ENCODE results near the gene MAP3K2.

MAP3K2 gene, protein sequence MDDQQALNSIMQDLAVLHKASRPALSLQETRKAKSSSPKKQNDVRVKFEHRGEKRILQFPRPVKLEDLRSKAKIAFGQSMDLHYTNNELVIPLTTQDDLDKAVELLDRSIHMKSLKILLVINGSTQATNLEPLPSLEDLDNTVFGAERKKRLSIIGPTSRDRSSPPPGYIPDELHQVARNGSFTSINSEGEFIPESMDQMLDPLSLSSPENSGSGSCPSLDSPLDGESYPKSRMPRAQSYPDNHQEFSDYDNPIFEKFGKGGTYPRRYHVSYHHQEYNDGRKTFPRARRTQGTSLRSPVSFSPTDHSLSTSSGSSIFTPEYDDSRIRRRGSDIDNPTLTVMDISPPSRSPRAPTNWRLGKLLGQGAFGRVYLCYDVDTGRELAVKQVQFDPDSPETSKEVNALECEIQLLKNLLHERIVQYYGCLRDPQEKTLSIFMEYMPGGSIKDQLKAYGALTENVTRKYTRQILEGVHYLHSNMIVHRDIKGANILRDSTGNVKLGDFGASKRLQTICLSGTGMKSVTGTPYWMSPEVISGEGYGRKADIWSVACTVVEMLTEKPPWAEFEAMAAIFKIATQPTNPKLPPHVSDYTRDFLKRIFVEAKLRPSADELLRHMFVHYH

DNA sequence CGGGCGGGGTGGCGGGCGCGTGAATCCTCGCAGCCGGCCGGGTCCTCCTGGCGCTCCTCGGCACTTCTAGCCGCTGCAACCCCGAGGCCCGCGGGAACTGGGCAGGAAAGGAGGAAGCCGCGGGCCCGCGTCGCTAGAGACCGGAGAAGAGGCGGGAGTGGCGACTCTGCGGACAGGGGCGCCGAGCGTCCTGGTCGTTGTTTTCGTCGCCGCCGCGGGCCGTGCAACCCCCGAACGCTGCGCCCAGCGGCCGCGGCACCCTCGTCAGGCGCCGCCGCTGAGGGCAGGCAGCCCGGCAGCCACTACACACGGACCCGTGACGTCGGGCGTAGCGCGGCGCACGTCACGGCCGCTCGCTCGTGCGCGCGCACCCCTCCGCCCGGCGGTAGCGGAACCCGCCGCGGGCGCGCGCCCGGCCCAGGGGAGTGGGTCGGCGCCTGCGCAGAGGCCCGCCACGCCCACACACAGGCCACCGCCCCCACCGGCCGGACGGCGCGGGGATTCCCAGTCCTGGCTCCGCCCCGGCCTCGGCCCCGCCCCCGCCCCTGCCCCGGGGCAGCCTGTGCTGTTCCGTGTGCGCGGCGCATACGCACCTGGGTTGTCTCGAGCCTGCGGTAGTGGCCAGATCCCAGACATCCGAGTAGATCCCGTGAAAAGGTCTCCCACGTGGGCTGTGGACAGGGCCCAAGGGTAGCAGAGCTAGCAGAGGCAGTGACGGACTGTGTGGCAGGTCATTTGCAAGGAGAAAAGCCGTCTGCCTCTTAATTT is at the start of gene MAP3K2:
MAP3K2 (minus strand) TSS at position 321 of the 768 bp plus-strand sequence. CDS start 44,846 bp downstream, outside the sequence.
- peak; percentile 61 to 84 for DNase-seq

DNA sequence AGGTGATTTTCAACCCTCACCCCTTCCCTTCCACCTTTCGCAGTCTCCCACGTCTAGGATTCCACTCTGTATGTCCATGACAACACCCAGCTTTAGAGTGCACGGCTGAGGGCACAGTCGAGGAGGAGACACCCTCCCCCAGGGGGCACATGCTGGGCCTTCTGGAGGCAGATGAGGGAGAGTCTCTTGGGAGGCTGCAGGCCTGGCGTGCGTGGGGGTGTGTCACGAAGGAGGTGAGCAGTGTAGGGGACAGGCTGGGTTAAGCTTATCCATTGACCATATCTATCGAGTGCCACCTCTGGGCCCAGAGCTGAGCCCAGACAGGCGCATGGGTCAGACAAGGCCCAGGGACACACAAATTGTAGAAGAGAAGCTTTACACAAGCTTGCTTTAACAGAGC is 49.3 kb upstream of the MAP3K2 start:
- no peak for DNase-seq

DNA sequence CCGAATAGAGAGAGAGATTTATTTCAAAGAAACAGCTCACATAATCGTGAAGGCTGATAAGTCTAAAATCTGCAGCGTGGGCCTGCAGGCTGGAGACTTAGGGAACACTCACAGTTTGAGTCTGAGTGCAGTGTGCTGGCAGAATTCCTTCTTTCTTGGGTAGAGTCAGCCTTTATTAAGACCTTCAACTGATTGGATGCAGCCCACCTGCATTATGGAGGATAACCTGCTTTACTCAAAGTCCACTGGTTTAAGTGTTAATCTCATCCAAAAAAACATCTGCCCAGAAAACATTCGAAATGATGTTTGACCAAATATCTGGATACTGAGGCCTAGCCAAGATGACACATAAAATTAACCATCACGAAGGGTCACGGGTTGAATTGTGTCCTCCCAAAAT is 46.7 kb upstream of the MAP3K2 start:
- no peak for DNase-seq

DNA sequence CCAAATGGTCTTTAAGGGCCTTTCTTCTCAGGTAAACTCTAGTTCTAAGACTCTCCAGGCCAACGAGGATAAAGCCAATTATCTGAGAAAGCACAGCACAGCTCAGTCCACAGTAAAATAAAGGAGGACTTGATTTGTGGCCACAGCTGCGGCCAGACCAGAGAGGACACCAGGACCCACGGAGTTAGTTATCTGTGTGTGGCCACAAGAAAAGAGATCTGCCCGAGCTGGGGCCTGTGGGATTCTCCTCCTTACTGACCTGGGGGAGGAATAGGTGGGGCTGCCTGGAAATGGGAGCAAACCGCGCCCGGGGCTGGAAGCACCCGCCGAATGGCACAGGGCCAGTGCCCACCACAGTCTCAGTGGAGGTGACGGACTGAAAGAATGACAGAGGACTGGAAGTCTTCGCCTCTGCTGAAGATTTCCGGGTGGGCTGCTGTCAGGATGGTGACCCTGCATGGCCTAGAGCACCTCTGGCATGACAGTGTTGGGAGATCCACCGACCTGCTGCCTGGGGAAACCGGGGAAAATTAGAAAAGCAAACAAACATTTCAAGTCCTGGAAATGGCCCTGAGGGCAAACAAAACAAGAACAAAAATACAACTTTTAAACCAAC is 43.7 kb upstream of the MAP3K2 start:
- no peak for DNase-seq

DNA sequence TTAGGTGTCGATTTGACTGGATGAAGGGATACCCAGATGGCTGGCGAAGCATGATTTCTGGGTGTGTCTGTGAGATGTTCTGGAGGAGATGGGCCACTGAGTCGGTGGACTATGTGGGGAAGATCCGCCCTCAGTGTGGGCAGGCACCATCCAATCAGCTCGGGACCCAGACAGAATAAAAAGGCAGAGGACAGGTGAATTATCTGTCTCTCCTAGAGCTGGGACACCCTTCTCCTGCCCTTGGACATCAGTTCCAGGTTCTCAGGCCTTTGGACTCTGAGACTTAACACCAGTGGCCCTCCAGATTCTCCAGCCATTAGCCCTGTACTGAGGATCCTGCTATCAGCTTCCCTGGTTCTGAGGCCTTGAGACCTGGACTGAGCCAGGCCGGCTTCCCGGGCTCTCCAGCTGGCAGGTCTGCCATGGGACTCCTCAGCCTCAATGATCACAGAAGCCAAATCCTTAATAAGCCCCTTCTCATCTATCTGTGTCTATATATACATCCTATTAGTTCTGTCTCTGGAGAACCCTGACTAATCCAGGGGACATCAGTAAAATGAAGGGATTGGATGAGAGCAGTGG is 42.2 kb upstream of the MAP3K2 start:
- DNase-seq = no peak

DNA sequence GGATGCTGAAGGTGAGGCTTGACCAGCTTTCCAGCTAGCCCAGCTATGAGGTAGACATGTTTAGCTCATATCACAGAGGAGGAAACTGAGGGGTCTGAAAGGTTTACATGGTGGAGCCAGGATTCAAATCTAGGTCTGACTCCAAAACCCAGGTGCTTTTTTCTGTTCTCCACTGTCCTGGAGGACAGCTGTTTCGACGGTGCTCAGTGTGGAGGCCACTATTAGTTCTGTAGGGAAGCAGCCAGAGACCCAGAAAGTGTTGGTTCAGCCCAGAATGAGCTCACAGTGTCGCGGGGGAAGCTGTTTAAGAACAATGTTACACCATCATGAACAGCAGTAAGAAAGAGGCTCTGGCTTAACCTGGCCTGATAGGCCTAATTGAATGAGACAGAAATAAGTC is 41.5 kb upstream of the MAP3K2 start:
- no peak for DNase-seq

DNA sequence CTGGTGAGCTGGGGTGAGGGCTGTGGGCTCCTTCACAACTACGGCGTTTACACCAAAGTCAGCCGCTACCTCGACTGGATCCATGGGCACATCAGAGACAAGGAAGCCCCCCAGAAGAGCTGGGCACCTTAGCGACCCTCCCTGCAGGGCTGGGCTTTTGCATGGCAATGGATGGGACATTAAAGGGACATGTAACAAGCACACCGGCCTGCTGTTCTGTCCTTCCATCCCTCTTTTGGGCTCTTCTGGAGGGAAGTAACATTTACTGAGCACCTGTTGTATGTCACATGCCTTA is 41.0 kb upstream of the MAP3K2 start:
- no peak for DNase-seq

DNA sequence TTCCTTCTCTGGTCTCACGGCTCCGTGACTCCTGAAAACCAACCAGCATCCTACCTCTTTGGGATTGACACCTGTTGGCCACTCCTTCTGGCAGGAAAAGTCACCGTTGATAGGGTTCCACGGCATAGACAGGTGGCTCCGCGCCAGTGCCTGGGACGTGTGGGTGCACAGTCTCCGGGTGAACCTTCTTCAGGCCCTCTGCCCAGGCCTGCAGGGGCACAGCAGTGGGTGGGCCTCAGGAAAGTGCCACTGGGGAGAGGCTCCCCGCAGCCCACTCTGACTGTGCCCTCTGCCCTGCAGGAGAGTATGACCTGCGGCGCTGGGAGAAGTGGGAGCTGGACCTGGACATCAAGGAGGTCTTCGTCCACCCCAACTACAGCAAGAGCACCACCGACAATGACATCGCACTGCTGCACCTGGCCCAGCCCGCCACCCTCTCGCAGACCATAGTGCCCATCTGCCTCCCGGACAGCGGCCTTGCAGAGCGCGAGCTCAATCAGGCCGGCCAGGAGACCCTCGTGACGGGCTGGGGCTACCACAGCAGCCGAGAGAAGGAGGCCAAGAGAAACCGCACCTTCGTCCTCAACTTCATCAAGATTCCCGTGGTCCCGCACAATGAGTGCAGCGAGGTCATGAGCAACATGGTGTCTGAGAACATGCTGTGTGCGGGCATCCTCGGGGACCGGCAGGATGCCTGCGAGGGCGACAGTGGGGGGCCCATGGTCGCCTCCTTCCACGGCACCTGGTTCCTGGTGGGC is 40.5 kb upstream of the MAP3K2 start:
- DNase-seq = no peak

DNA sequence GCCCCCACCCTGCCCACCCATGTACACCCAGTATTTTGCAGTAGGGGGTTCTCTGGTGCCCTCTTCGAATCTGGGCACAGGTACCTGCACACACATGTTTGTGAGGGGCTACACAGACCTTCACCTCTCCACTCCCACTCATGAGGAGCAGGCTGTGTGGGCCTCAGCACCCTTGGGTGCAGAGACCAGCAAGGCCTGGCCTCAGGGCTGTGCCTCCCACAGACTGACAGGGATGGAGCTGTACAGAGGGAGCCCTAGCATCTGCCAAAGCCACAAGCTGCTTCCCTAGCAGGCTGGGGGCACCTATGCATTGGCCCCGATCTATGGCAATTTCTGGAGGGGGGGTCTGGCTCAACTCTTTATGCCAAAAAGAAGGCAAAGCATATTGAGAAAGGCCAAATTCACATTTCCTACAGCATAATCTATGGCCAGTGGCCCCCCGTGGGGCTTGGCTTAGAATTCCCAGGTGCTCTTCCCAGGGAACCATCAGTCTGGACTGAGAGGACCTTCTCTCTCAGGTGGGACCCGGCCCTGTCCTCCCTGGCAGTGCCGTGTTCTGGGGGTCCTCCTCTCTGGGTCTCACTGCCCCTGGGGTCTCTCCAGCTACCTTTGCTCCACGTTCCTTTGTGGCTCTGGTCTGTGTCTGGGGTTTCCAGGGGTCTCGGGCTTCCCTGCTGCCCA is 39.7 kb upstream of the MAP3K2 start:
- no peak for DNase-seq

DNA sequence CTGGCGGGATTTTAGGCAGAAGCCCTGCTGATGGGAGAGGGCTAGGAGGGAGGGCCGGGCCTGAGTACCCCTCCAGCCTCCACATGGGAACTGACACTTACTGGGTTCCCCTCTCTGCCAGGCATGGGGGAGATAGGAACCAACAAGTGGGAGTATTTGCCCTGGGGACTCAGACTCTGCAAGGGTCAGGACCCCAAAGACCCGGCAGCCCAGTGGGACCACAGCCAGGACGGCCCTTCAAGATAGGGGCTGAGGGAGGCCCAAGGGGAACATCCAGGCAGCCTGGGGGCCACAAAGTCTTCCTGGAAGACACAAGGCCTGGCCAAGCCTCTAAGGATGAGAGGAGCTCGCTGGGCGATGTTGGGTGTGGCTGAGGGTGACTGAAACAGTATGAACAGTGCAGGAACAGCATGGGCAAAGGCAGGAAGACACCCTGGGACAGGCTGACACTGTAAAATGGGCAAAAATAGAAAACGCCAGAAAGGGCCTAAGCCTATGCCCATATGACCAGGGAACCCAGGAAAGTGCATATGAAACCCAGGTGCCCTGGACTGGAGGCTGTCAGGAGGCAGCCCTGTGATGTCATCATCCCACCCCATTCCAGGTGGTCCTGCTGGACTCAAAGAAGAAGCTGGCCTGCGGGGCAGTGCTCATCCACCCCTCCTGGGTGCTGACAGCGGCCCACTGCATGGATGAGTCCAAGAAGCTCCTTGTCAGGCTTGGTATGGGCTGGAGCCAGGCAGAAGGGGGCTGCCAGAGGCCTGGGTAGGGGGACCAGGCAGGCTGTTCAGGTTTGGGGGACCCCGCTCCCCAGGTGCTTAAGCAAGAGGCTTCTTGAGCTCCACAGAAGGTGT is 39.0 kb upstream of the MAP3K2 start:
- DNase-seq = no peak

DNA sequence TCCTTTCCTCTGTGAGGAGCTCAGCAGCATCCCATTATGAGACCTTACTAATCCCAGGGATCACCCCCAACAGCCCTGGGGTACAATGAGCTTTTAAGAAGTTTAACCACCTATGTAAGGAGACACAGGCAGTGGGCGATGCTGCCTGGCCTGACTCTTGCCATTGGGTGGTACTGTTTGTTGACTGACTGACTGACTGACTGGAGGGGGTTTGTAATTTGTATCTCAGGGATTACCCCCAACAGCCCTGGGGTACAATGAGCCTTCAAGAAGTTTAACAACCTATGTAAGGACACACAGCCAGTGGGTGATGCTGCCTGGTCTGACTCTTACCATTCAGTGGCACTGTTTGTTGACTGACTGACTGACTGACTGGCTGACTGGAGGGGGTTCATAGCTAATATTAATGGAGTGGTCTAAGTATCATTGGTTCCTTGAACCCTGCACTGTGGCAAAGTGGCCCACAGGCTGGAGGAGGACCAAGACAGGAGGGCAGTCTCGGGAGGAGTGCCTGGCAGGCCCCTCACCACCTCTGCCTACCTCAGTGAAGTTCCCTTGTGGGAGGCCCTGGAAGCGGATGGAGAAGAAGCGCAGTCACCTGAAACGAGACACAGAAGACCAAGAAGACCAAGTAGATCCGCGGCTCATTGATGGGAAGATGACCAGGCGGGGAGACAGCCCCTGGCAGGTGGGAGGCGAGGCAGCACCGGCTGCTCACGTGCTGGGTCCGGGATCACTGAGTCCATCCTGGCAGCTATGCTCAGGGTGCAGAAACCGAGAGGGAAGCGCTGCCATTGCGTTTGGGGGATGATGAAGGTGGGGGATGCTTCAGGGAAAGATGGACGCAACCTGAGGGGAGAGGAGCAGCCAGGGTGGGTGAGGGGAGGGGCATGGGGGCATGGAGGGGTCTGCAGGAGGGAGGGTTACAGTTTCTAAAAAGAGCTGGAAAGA is 38.0 kb upstream of the MAP3K2 start:
- no peak for DNase-seq

DNA sequence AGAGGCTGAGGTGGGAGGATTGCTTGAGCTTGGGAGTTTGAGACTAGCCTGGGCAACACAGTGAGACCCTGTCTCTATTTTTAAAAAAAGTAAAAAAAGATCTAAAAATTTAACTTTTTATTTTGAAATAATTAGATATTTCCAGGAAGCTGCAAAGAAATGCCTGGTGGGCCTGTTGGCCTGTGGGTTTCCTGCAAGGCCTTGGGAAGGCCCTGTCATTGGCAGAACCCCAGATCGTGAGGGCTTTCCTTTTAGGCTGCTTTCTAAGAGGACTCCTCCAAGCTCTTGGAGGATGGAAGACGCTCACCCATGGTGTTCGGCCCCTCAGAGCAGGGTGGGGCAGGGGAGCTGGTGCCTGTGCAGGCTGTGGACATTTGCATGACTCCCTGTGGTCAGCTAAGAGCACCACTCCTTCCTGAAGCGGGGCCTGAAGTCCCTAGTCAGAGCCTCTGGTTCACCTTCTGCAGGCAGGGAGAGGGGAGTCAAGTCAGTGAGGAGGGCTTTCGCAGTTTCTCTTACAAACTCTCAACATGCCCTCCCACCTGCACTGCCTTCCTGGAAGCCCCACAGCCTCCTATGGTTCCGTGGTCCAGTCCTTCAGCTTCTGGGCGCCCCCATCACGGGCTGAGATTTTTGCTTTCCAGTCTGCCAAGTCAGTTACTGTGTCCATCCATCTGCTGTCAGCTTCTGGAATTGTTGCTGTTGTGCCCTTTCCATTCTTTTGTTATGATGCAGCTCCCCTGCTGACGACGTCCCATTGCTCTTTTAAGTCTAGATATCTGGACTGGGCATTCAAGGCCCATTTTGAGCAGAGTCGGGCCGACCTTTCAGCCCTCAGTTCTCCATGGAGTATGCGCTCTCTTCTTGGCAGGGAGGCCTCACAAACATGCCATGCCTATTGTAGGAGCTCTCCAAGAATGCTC is 37.1 kb upstream of the MAP3K2 start:
- no peak for DNase-seq

DNA sequence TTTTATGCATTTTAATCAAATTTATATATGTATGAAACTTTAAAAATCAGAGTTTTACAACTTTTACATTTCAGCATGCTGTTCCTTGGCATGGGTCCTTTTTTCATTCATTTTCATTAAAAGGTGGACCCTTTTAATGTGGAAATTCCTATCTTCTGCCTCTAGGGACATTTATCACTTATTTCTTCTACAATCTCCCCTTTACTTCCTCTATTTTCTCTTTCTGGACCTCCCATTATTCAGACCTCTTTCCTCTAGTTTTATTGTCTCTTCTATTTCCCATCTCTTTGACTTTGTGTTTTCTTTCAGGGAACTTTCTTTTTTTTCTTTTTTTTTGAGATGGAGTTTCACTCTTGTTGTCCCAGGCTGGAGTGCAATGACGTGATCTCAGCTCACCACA is 36.1 kb upstream of the MAP3K2 start:
- DNase-seq = peak in 1 of 2 experiments; percentile 22

DNA sequence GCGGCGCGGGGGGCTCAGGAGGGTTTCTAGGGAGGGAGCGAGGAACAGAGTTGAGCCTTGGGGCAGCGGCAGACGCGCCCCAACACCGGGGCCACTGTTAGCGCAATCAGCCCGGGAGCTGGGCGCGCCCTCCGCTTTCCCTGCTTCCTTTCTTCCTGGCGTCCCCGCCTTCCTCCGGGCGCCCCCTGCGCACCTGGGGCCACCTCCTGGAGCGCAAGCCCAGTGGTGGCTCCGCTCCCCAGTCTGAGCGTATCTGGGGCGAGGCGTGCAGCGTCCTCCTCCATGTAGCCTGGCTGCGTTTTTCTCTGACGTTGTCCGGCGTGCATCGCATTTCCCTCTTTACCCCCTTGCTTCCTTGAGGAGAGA is 35.7 kb upstream of the MAP3K2 start:
- DNase-seq = no peak

DNA sequence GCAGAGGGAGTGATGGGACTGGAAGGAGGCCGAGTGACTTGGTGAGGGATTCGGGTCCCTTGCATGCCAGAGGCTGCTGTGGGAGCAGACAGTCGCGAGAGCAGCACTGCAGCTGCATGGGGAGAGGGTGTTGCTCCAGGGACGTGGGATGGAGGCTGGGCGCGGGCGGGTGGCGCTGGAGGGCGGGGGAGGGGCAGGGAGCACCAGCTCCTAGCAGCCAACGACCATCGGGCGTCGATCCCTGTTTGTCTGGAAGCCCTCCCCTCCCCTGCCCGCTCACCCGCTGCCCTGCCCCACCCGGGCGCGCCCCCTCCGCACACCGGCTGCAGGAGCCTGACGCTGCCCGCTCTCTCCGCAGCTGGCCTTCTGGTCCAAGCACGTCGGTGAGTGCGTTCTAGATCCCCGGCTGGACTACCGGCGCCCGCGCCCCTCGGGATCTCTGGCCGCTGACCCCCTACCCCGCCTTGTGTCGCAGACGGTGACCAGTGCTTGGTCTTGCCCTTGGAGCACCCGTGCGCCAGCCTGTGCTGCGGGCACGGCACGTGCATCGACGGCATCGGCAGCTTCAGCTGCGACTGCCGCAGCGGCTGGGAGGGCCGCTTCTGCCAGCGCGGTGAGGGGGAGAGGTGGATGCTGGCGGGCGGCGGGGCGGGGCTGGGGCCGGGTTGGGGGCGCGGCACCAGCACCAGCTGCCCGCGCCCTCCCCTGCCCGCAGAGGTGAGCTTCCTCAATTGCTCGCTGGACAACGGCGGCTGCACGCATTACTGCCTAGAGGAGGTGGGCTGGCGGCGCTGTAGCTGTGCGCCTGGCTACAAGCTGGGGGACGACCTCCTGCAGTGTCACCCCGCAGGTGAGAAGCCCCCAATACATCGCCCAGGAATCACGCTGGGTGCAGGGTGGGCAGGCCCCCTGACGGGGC is 35.0 kb upstream of the MAP3K2 start:
- no peak for DNase-seq

DNA sequence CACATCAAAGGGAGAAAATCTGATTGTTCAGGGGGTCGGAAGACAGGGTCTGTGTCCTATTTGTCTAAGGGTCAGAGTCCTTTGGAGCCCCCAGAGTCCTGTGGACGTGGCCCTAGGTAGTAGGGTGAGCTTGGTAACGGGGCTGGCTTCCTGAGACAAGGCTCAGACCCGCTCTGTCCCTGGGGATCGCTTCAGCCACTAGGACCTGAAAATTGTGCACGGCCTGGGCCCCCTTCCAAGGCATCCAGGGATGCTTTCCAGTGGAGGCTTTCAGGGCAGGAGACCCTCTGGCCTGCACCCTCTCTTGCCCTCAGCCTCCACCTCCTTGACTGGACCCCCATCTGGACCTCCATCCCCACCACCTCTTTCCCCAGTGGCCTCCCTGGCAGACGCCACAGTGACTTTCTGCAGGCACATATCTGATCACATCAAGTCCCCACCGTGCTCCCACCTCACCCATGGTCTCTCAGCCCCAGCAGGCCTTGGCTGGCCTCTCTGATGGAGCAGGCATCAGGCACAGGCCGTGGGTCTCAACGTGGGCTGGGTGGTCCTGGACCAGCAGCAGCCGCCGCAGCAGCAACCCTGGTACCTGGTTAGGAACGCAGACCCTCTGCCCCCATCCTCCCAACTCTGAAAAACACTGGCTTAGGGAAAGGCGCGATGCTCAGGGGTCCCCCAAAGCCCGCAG is 34.2 kb upstream of the MAP3K2 start:
- no peak for DNase-seq

Data from SW 1271 (cell line).